Kidney (tissue), 14 donors: ENCODE measurements around the gene AQP1. TPM values are rescaled to one million over a fixed set of nuclear protein-coding genes. Genes with fewer than 3 reads are reported as not detected.

ENCODE experiments used
- DNase-seq, 5 donors: peaks; one replicate each; pipeline ENCODE4 v3.0.0-alpha.2; 2013 to 2020
- FAIRE-seq: peaks from 2 replicates; lab custom pipeline; 2012; peaks lifted over from hg19 to GRCh38; lab: Jason Lieb, UNC
- H3K27ac ChIP-seq, 2 donors: one replicate each; pipeline ENCODE4 v1.7.0; 2013; ENCODE audit warnings: low read depth in 2 of 2, low read length in 2 of 2, inconsistent platforms in 1 of 2
- H3K27me3 ChIP-seq: one replicate; pipeline ENCODE4 v1.7.1; 2013; ENCODE audit warnings: low read length, inconsistent platforms; ENCODE audit not compliant: control insufficient read depth, insufficient read depth
- H3K36me3 ChIP-seq, 3 donors: one replicate each; pipeline versions ENCODE4 v1.7.0 to v1.7.1; 2013; ENCODE audit warnings: low read length in 3 of 3, control low read depth in 1 of 3, inconsistent platforms in 1 of 3; ENCODE audit not compliant: insufficient read depth in 3 of 3, control insufficient read depth in 2 of 3
- H3K4me1 ChIP-seq, 3 donors: one replicate each; pipeline versions ENCODE4 v1.7.0 to v1.7.1; 2013; ENCODE audit warnings: low read length in 3 of 3, inconsistent platforms in 1 of 3, low read depth in 1 of 3; ENCODE audit not compliant: control insufficient read depth in 2 of 3, insufficient read depth in 2 of 3
- H3K4me3 ChIP-seq, 3 donors: one replicate each; pipeline versions ENCODE4 v1.7.0 to v1.8.1; 2013; ENCODE audit warnings: low read length in 3 of 3, control low read depth in 1 of 3, inconsistent platforms in 1 of 3
- H3K9ac ChIP-seq, 3 donors: one replicate each; pipeline versions ENCODE4 v1.7.0 to v1.7.1; 2013; ENCODE audit warnings: low read length in 3 of 3, control low read depth in 1 of 3, inconsistent platforms in 1 of 3
- H3K9me3 ChIP-seq, 3 donors: one replicate each; pipeline versions ENCODE4 v1.7.0 to v1.7.1; 2013; ENCODE audit warnings: low read length in 3 of 3, control low read depth in 1 of 3, inconsistent platforms in 1 of 3; ENCODE audit not compliant: control insufficient read depth in 2 of 3, insufficient read depth in 1 of 3
- intact Hi-C: fragments of 100-400 bp; cut with DNase I; formaldehyde crosslinking; loops from one replicate; pipeline ENCODE4 v1.11.1; 2022
- polyA plus RNA-seq: library from polyadenylated mRNA; stranded (reverse); fragments of 350-450 nt; fragmentation: Illumina TruSeq; extraction: RNeasy Lipid Tissue Mini Kit (QIAGEN cat#74804); gene quantifications from one replicate; pipeline ENCODE4 v1.2.3, GENCODE V29; 2014; ENCODE audit warnings: low read depth, low replicate concordance; ENCODE audit not compliant: insufficient read depth
- total RNA-seq: library from RNA; stranded (reverse); fragmentation: NEBNext Ultra II Directional; extraction: Animal tissue kit (Norgen Biotek cat#: 25700); gene quantifications from one replicate; pipeline ENCODE4 v1.2.1, GENCODE V29; 2021
- TF ChIP-seq, protein P1 (sequence below): IDR thresholded peaks from 3 replicates; pipeline ENCODE4 v1.5.1; 2012; ENCODE audit warnings: mild to moderate bottlenecking, moderate library complexity, borderline replicate concordance; ENCODE audit not compliant: insufficient read depth; ENCODE audit errors: extremely low read depth
- donor health status: control.
- donor health status: control.
- donor health status: control.
- donor health status: control.
- donor health status: control.
- donor health status: DM: yes; HTN: yes; CAD: no.
- donor health status: Normal renal cell carcinoma (clear cell type).

Gene AQP1
- total and polyA plus RNA-seq, 2 donors from 2014 or later = 291 to 617 TPM

DNA sequence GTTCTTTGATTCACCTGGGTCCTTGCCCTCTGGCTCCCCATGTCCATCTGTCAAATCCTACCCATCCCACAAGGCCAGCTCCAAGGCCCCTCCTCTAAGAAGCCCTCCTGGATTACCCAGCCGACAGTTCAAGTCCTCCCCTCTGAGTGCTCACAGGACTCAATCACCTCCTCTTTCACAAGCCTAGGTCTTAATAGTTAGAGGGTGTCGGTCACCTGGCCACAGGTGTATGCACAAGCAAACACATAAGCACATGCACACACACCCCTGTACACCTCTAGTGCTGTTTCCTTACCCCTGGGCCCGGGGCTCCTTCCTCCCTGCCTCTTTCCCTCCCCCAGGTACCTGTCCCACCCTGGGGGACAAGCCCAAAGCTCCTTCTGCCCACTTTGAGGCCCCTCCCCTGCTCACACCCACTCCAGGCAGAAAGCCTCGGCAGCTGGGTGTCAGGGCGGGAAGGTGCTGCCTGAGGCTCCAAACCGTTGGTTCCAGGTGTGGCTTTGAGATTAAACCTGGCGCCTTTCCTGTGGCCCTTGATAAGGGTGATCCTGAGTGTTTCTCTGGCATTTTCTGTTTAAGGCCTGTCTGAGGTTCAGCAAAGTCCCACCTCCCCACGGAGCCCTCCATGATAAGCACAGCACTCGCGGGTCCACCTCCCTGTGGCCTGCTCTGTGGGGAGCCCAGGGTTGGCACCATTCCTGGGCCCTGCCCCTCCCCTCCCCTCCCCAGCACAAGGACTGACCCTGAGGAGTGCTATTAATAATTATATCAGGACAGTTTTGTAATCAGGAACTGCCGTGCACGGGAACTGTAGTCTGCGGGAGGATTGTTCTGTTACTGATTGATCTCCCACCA lies 14.6 kb upstream of the AQP1 start:
- Histone ChIP-seq H3K4me3 (peak overlapping the region in 1 of 3 donors; percentile 27), H3K9ac (no peak overlapping the region), H3K36me3 (peaks cover 0 to under 1% (median 0%) of the 10 kb centered on the region in 3 donors), H3K9me3 (no peaks in the 10 kb centered on the region), H3K27me3 (no peaks in the 10 kb centered on the region), H3K4me1 (peaks cover 6 to 54% (median 51%) of the 10 kb centered on the region in 3 donors), H3K27ac (peak overlapping the region; percentile 28 to 55)
- TF ChIP-seq, protein P1, sequence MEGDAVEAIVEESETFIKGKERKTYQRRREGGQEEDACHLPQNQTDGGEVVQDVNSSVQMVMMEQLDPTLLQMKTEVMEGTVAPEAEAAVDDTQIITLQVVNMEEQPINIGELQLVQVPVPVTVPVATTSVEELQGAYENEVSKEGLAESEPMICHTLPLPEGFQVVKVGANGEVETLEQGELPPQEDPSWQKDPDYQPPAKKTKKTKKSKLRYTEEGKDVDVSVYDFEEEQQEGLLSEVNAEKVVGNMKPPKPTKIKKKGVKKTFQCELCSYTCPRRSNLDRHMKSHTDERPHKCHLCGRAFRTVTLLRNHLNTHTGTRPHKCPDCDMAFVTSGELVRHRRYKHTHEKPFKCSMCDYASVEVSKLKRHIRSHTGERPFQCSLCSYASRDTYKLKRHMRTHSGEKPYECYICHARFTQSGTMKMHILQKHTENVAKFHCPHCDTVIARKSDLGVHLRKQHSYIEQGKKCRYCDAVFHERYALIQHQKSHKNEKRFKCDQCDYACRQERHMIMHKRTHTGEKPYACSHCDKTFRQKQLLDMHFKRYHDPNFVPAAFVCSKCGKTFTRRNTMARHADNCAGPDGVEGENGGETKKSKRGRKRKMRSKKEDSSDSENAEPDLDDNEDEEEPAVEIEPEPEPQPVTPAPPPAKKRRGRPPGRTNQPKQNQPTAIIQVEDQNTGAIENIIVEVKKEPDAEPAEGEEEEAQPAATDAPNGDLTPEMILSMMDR = no peak
- intact Hi-C loops = no loop called here
- FAIRE-seq (no peak), DNase-seq (peak in 2 of 5 donors; percentile 37 to 60)

DNA sequence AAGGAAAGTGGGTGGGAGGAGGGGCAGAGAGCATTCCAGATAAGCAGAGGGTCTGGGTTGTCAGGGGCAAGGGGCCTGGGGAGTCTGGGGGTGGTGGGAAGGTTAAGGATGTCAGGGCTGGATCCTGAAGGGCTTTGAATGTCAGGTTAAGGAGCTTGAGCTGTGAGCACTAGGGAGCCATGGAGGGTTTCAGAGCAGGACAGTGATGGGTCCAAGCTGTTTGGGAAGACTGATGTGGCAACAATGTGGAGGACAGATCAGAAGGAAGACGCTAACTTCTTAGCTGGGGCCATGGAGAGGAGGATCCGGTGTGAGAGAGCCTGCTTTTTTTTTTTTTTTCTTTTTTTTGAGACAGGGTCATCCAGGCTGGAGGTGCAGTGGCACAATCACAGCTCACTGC lies 13.9 kb upstream of the AQP1 start:
- Histone ChIP-seq H3K36me3 (no peaks in the 10 kb centered on the region), H3K27me3 (no peaks in the 10 kb centered on the region), H3K9ac (no peak overlapping the region), H3K4me3 (peak overlapping the region in 1 of 3 donors; percentile 27), H3K4me1 (peaks cover 6 to 52% (median 51%) of the 10 kb centered on the region in 3 donors), H3K27ac (peak overlapping the region in 1 of 2 donors; percentile 41), H3K9me3 (no peaks in the 10 kb centered on the region)
- TF ChIP-seq, protein P1 = no peak
- FAIRE-seq = no peak
- intact Hi-C loops = no loop called here
- no peak for DNase-seq

DNA sequence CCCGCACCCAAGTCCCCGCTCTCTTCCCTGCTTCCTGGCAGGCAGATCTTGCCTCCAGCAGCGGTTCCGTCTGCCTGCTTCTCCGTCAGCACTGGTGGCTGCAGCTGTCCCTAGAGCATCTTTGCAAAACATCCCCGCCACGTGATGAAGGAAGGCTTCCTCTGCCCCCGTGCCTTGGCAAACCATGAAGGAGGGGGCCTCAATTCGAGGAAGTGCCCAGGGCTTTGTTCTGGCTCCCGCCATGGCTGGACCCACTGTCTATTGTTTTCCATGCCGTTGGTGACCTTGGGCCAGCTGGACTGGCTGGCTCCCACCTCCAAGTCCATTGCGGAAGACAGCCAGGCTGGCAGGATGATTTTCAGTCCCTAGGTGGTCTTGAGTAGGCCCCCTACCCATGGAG lies 13.2 kb upstream of the AQP1 start:
- H3K9me3 ChIP-seq = no peaks in the 10 kb centered on the region
- no peaks in the 10 kb centered on the region for H3K36me3 ChIP-seq
- H3K4me1 ChIP-seq = peaks cover 6 to 46% (median 46%) of the 10 kb centered on the region in 3 donors
- no peak for FAIRE-seq
- no peaks in the 10 kb centered on the region for H3K27me3 ChIP-seq
- TF ChIP-seq, protein P1 = no peak
- intact Hi-C loops = no loop called here
- no peak for DNase-seq
- no peak overlapping the region for H3K9ac ChIP-seq
- no peak overlapping the region for H3K4me3 ChIP-seq
- no peak overlapping the region for H3K27ac ChIP-seq
